Vagina (tissue), 2 donors: ENCODE results near the gene FUBP3. TPM values are rescaled to one million over a fixed set of nuclear protein-coding genes. Genes with fewer than 3 reads are reported as not detected.

ENCODE experiments used
- DNase-seq, 2 donors: peaks; one replicate each; pipeline ENCODE4 v3.0.0-alpha.2; 2017; ENCODE audit errors: extremely low spot score in 2 of 2
- H3K27ac ChIP-seq: fragments of 200-600 bp; sonication (generic); one replicate; pipeline ENCODE4 v1.5.1; 2019
- H3K27me3 ChIP-seq: fragments of 200-600 bp; sonication (generic); one replicate; pipeline ENCODE4 v1.5.1; 2019
- H3K36me3 ChIP-seq, 2 donors: fragments of 200-600 bp; sonication (generic); one replicate each; pipeline ENCODE4 v1.5.1; 2017 to 2019
- H3K4me1 ChIP-seq: fragments of 200-600 bp; sonication (generic); one replicate; pipeline ENCODE4 v1.5.1; 2019
- H3K4me3 ChIP-seq, 2 donors: fragments of 200-600 bp; sonication (generic); 1 replicate in 1 of 2; 2 replicates in 1 of 2; pipeline ENCODE4 v1.5.1; 2016 to 2019
- H3K9me3 ChIP-seq: fragments of 200-600 bp; sonication (generic); one replicate; pipeline ENCODE4 v1.5.1; 2019
- POLR2A ChIP-seq, 2 donors: fragments of 450-650 bp; IDR thresholded peaks; one replicate each; pipeline ENCODE4 v1.6.1; 2017; ENCODE audit warnings: antibody characterized with exemption in 2 of 2, mild to moderate bottlenecking in 2 of 2, moderate library complexity in 2 of 2
- POLR2AphosphoS5 ChIP-seq, 2 donors: sonication (generic); formaldehyde crosslinking; IDR thresholded peaks; one replicate each; pipeline ENCODE4 v1.9.0; 2017; ENCODE audit warnings: antibody characterized with exemption in 2 of 2, mild to moderate bottlenecking in 2 of 2, low read depth in 1 of 2; ENCODE audit not compliant: insufficient read depth in 1 of 2
- intact Hi-C: fragments of 100-400 bp; cut with DNase I; formaldehyde crosslinking; loops from one replicate; pipeline ENCODE4 v1.15.1; 2023
- total RNA-seq: library from RNA; depleted of rRNA; stranded (reverse); fragments of >200 nt; gene quantifications from one replicate; pipeline ENCODE4 v1.2.3, GENCODE V29; 2016
- TF ChIP-seq, protein P1 (sequence below), 3 experiments: fragments of 450-650 bp in 2 of 3; fragments of 200-600 bp in 1 of 3; sonication (generic) in 1 of 3; IDR thresholded peaks; one replicate each; pipeline ENCODE4 v1.5.1; 2017 to 2019; ENCODE audit warnings: antibody characterized with exemption in 3 of 3, mild to moderate bottlenecking in 2 of 3, moderate library complexity in 2 of 3

FUBP3 gene
- total RNA-seq, 1 donor from 2014 or later: 33.6 TPM

DNA sequence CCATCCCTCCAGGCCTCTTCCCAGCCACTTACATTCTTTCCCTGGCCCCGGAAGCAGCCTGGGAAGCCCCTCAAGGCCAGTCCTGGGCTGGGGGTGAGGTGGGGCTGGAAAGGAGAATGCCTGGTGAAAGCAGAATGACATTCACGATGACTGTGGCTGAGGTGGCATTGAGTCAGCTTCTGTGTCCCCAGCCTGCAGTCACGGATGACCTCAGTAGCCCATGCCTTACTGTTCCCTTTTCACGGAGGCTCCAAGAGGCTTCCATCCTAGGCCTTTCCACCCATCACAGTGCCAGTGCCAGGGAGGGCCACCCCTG lies 87.7 kb downstream of the FUBP3 start:
- Histone ChIP-seq H3K4me3 (no peak overlapping the region), H3K4me1 (peaks cover 48% of the 10 kb centered on the region), H3K27ac (no peak overlapping the region), H3K9me3 (no peaks in the 10 kb centered on the region), H3K27me3 (peaks cover 25% of the 10 kb centered on the region), H3K36me3 (no peaks in the 10 kb centered on the region)
- no peak for DNase-seq
- intact Hi-C loops: no loop called here
- TF ChIP-seq POLR2AphosphoS5 (IDR thresholded peaks at IDR 0.05; ENCODE audit: insufficient read depth in 1 of 2, low read depth in 1 of 2): no peak
- TF ChIP-seq, protein P1, sequence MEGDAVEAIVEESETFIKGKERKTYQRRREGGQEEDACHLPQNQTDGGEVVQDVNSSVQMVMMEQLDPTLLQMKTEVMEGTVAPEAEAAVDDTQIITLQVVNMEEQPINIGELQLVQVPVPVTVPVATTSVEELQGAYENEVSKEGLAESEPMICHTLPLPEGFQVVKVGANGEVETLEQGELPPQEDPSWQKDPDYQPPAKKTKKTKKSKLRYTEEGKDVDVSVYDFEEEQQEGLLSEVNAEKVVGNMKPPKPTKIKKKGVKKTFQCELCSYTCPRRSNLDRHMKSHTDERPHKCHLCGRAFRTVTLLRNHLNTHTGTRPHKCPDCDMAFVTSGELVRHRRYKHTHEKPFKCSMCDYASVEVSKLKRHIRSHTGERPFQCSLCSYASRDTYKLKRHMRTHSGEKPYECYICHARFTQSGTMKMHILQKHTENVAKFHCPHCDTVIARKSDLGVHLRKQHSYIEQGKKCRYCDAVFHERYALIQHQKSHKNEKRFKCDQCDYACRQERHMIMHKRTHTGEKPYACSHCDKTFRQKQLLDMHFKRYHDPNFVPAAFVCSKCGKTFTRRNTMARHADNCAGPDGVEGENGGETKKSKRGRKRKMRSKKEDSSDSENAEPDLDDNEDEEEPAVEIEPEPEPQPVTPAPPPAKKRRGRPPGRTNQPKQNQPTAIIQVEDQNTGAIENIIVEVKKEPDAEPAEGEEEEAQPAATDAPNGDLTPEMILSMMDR (IDR thresholded peaks at IDR 0.05): no peak
- TF ChIP-seq POLR2A (IDR thresholded peaks at IDR 0.05): no peak

DNA sequence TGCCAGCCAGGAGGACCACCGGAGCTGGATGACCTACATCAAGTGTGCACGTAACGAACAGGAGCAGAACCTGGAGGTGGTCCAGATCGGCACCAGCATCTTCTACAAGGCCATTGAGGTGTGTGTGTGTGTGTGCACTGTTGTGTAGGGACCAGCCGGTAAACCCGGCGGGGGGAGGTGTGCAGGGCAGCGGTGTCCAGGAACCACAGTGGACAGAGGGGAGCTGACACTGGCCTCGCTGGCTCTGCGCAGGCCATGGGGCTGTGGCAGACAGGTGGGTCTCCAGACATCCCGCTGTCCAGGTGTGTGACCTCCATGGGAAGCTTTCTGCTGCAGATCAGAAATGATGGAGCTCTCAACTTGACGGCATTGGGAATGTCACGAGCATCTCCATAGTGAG lies 88.8 kb downstream of the FUBP3 start:
- peaks cover 37% of the 10 kb centered on the region for H3K4me1 ChIP-seq
- peaks cover 14% of the 10 kb centered on the region for H3K27me3 ChIP-seq
- H3K9me3 ChIP-seq: no peaks in the 10 kb centered on the region
- H3K27ac ChIP-seq: no peak overlapping the region
- no peak for DNase-seq
- H3K4me3 ChIP-seq: no peak overlapping the region
- no peaks in the 10 kb centered on the region for H3K36me3 ChIP-seq
- intact Hi-C loops: no loop called here
- no peak for TF ChIP-seq POLR2A (IDR thresholded peaks at IDR 0.05)
- TF ChIP-seq POLR2AphosphoS5 (IDR thresholded peaks at IDR 0.05; ENCODE audit: insufficient read depth in 1 of 2, low read depth in 1 of 2): no peak
- TF ChIP-seq, protein P1 (IDR thresholded peaks at IDR 0.05): no peak

DNA sequence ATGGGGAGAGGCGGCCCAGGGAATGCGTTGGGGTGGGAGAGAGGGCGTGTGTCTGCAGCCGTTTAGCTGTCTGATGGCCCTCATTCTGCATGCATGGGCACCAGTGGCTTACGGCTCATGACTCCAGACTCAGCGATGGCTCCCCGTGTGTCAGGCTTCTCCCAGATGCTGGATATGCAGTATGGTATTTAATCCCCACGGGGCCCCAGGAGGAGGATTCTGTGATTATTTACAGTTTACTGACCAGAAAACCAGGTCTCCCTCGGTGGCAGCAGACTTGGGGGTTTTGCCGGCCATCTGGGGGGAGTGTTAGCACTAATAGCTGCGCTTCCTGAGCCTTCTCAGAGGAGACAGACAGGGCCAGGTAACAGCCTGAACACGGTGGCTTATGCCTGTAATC lies 89.3 kb downstream of the FUBP3 start:
- Histone ChIP-seq H3K4me1 (peaks cover 32% of the 10 kb centered on the region), H3K9me3 (no peaks in the 10 kb centered on the region), H3K27me3 (peaks cover 13% of the 10 kb centered on the region), H3K4me3 (no peak overlapping the region), H3K36me3 (no peaks in the 10 kb centered on the region), H3K27ac (no peak overlapping the region)
- no peak for DNase-seq
- intact Hi-C loops: no loop called here
- no peak for TF ChIP-seq POLR2AphosphoS5 (IDR thresholded peaks at IDR 0.05; ENCODE audit: insufficient read depth in 1 of 2, low read depth in 1 of 2)
- TF ChIP-seq, protein P1 (IDR thresholded peaks at IDR 0.05): no peak
- no peak for TF ChIP-seq POLR2A (IDR thresholded peaks at IDR 0.05)

DNA sequence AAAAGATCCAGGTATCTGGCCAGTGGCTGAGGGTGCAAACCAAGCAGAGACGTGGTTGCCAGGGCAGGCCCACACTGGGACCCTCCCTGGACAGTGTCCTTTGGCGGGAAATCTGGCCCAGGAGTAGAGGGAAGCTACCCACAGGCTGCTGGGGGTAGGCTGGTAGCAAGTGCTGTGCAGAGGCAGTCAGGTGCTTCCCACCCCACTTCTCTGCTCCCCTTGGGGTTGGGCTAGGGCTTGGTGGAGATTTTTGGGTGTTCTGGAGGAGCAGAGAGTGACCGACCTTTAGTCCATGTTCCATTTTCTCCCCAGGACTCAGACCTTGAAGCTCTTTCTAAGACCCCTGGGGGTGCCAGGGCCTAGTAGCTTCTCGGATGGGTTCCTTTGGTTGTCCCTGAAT lies 90.6 kb downstream of the FUBP3 start:
- H3K27ac ChIP-seq: no peak overlapping the region
- intact Hi-C loops: no loop called here
- no peak for DNase-seq
- no peaks in the 10 kb centered on the region for H3K36me3 ChIP-seq
- peaks cover 5% of the 10 kb centered on the region for H3K27me3 ChIP-seq
- no peak overlapping the region for H3K4me3 ChIP-seq
- TF ChIP-seq, protein P1 (IDR thresholded peaks at IDR 0.05): no peak
- TF ChIP-seq POLR2A (IDR thresholded peaks at IDR 0.05): no peak
- no peak for TF ChIP-seq POLR2AphosphoS5 (IDR thresholded peaks at IDR 0.05; ENCODE audit: insufficient read depth in 1 of 2, low read depth in 1 of 2)
- H3K9me3 ChIP-seq: no peaks in the 10 kb centered on the region
- peaks cover 19% of the 10 kb centered on the region for H3K4me1 ChIP-seq

DNA sequence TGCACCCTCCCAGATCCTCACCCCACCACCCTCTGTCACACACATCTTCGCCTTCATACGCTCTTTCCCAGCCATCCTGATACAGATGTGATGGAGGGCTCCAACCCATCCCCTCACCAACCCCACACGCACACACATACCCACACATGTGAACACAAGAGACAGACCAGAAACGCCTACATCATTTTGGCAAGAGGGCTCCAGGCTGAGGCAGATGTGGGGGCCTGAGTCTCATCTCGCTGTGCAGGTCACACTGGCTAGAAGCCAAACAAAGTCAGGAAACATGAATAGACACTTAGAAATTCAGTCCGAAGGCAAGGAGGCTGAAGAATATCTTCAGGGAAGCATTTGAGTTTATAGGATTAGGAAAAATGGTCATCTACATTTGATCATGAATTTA lies 91.3 kb downstream of the FUBP3 start:
- no peaks in the 10 kb centered on the region for H3K9me3 ChIP-seq
- peaks cover 12% of the 10 kb centered on the region for H3K4me1 ChIP-seq
- no peaks in the 10 kb centered on the region for H3K36me3 ChIP-seq
- no peak overlapping the region for H3K27ac ChIP-seq
- no peak overlapping the region for H3K4me3 ChIP-seq
- no peaks in the 10 kb centered on the region for H3K27me3 ChIP-seq
- no peak for DNase-seq
- TF ChIP-seq POLR2AphosphoS5 (IDR thresholded peaks at IDR 0.05; ENCODE audit: insufficient read depth in 1 of 2, low read depth in 1 of 2) (no peak), POLR2A (IDR thresholded peaks at IDR 0.05) (no peak)
- TF ChIP-seq, protein P1 (IDR thresholded peaks at IDR 0.05): no peak
- intact Hi-C loops: no loop called here
